ENCODE measurements around the gene UMPS.

Gene UMPS

DNA sequence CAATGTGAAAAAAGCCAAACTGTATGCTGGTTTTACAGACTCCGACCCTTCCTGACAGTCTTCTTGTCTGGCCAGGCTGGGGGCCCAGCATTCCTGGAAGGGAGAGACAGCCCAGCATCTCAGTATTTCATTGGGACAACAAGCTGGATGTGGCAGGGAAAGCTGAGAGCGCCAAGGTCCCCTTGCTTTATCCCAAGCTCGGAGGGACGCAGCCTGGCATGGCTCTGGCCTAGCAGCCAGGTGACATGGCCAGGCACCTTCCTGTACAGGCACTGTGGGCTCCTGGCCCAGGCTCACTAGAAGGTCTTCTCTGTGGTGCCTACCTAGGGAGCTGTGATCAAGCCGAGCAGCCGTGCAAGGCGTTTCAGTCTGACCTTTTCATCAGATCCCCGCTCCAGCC lies 33.0 kb downstream of the UMPS start:
- Mint-ChIP-seq H3K4me1 (ENCODE audit: low read depth) (peaks cover 3% of the 10 kb centered on the region), H3K4me3 (no peak overlapping the region)
- no peak for DNase-seq (ENCODE audit: low spot score)

DNA sequence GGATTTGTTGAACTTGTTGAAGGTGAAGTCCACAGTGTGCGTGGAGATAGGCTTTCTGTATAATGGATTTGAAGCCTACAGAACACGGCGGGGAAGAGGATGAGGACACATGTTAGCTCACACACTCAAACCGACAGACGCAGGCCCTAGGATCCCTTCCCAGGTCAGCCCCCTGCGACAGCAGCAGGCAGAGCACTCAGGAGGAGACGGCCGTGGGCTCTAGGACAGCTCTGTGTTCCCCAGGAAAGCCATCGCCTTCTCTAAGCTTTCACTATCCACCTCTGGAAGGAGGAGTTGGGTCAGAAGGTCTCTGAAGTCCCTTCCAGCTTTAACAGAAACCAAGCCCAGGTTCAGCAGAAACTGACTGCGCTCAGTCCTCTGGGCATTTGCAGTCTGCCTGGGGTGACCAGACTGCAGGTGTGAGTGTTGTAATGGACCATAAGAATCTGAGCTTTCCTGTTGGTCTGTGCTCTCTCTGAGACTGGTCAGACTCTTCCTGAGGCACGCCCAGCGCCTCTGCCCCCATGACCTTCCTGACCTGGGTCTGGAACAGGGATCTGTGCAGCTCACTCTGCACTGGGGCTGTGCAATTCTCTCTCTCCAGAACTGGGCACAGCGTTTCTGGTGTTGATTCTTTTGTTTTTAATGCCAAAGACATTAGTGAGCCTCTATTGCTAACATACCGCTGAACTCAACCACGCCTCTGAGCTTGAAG lies 33.5 kb downstream of the UMPS start:
- Mint-ChIP-seq H3K27ac (no peak overlapping the region), H3K4me1 (ENCODE audit: low read depth) (peaks cover 3% of the 10 kb centered on the region), H3K9me3 (no peaks in the 10 kb centered on the region), H3K27me3 (ENCODE audit: low read depth) (no peaks in the 10 kb centered on the region), H3K4me3 (no peak overlapping the region), H3K36me3 (ENCODE audit: low read depth) (no peaks in the 10 kb centered on the region)
- no peak for DNase-seq (ENCODE audit: low spot score)

More for the DNA sequence above, 33.0 kb downstream of the UMPS start:
- Mint-ChIP-seq H3K36me3 (ENCODE audit: low read depth) (no peaks in the 10 kb centered on the region), H3K27ac (no peak overlapping the region), H3K27me3 (ENCODE audit: low read depth) (no peaks in the 10 kb centered on the region), H3K9me3 (no peaks in the 10 kb centered on the region)

- Mint-ChIP-seq H3K27ac (no peak overlapping the region), H3K4me1 (ENCODE audit: low read depth) (peaks cover 3% of the 10 kb centered on the region)
- no peak for DNase-seq (ENCODE audit: low spot score)
Observed at GRCh38 chr3:124764746-124765145, 34.5 kb downstream of the UMPS start.

GRCh38 chr3:124765197-124765840 lies 35.1 kb downstream of the UMPS start:
- Mint-ChIP-seq H3K27ac (no peak overlapping the region), H3K27me3 (ENCODE audit: low read depth) (peaks cover 3% of the 10 kb centered on the region), H3K36me3 (ENCODE audit: low read depth) (no peaks in the 10 kb centered on the region), H3K9me3 (no peaks in the 10 kb centered on the region), H3K4me3 (no peak overlapping the region), H3K4me1 (ENCODE audit: low read depth) (peaks cover 3% of the 10 kb centered on the region)
- no peak for DNase-seq (ENCODE audit: low spot score)

More at GRCh38 chr3:124764746-124765145, 34.5 kb downstream of the UMPS start:
- Mint-ChIP-seq H3K27me3 (ENCODE audit: low read depth) (peaks cover under 1% of the 10 kb centered on the region), H3K4me3 (no peak overlapping the region), H3K9me3 (no peaks in the 10 kb centered on the region), H3K36me3 (ENCODE audit: low read depth) (no peaks in the 10 kb centered on the region)

DNA sequence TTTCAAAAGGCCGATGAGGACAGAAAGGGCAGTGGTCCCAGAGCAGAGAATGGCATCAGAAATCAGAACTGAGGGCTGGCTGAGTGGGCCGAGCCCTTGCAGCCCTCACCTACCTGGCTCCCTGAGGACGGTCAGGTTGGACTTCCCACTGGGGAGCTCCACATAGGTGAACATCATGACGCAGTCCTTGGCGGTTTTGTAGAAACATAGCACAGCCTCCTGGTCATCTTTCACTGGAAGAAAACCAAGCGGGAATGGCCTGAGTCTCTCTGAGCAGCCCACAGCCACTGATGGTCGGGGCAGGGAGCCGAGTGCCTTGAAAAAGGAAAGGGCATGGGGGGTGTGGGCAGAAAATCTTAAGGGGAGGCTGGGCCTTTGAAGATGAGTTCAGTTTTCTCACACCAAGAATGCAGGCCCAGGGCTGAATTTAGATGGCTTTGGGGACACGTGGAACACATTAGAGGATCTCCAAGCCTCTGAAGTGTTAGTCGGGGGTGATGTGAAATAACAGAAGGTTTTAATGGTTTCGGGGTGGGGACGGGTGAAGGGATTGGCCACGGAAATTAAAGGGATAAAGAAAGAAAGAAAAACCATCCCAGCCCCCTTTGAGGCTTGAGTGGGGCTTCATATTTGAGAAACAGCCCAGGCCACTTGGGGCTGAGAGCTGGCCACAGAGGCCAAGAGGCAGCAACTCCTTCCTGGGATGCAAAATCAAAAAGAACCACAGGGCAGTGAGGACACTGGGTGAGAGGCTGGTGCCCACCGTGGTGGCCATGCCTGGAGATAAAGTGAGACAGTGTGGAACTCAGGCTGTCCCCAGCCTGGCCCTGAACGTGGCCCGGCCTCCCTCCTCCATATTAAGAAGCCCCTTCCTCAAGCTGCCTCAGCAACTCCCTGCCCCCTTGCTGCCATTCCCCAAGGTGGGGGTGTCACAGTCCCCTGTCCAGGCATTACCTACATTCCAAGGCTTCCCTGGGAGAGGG lies 36.2 kb downstream of the UMPS start:
- Mint-ChIP-seq H3K36me3 (ENCODE audit: low read depth) (no peaks in the 10 kb centered on the region), H3K27me3 (ENCODE audit: low read depth) (peaks cover 9% of the 10 kb centered on the region), H3K27ac (no peak overlapping the region), H3K4me1 (ENCODE audit: low read depth) (peaks cover under 1% of the 10 kb centered on the region), H3K4me3 (no peak overlapping the region), H3K9me3 (no peaks in the 10 kb centered on the region)
- no peak for DNase-seq (ENCODE audit: low spot score)

DNA sequence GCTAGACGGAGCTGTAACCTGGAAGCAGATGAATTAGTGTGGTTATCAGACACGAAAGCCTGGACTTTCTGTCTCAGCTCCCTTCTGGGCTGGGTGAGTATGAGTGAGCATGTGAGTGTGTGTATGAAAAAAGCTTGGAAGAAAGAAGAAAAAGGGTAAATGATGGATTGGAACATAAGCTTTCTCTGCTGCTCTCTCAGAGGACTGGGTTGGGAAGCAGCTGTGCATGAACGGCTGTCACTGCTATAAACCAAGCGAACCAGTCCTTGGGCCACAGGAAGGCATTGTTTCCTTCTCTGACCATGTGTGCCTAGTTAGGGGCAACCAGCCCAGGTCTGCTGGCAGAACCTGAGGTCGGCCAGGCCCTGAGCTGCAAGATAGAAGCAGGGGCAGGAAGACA lies 37.0 kb downstream of the UMPS start:
- Mint-ChIP-seq H3K4me3 (no peak overlapping the region), H3K4me1 (ENCODE audit: low read depth) (no peaks in the 10 kb centered on the region), H3K27ac (no peak overlapping the region), H3K27me3 (ENCODE audit: low read depth) (peaks cover 15% of the 10 kb centered on the region), H3K9me3 (no peaks in the 10 kb centered on the region), H3K36me3 (ENCODE audit: low read depth) (no peaks in the 10 kb centered on the region)
- no peak for DNase-seq (ENCODE audit: low spot score)

- Mint-ChIP-seq H3K27ac (no peak overlapping the region), H3K36me3 (ENCODE audit: low read depth) (no peaks in the 10 kb centered on the region), H3K4me1 (ENCODE audit: low read depth) (no peaks in the 10 kb centered on the region), H3K4me3 (no peak overlapping the region), H3K27me3 (ENCODE audit: low read depth) (peaks cover 18% of the 10 kb centered on the region), H3K9me3 (no peaks in the 10 kb centered on the region)
- no peak for DNase-seq (ENCODE audit: low spot score)
Observed at GRCh38 chr3:124767691-124768090, 37.4 kb downstream of the UMPS start.

- Mint-ChIP-seq H3K27ac (no peak overlapping the region), H3K36me3 (ENCODE audit: low read depth) (no peaks in the 10 kb centered on the region), H3K4me3 (no peak overlapping the region), H3K27me3 (ENCODE audit: low read depth) (peaks cover 23% of the 10 kb centered on the region), H3K9me3 (no peaks in the 10 kb centered on the region), H3K4me1 (ENCODE audit: low read depth) (no peaks in the 10 kb centered on the region)
- DNase-seq (ENCODE audit: low spot score) = no peak
Observed at GRCh38 chr3:124768812-124769211, 38.6 kb downstream of the UMPS start.

DNA sequence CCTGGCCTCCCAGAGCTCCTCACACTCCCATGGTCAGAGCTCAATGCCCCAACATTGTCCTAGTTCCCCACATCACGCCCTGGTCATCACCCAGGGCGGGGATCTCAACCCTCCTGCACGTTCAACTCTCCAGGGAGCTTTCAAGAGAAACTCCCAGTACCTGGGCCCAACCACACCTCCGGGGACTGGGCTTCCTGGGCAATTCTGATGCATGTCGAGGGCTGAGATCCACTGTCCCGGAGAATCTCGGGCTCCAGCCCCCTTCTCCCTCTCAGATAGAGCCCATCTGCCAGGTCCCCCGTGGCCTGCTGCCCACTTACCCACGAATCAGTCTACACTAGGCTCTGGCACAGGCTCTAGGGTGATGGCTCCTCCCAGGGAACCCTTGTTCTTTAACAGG lies 39.2 kb downstream of the UMPS start:
- Mint-ChIP-seq H3K27ac (no peak overlapping the region), H3K9me3 (no peaks in the 10 kb centered on the region), H3K27me3 (ENCODE audit: low read depth) (peaks cover 23% of the 10 kb centered on the region), H3K4me3 (no peak overlapping the region), H3K4me1 (ENCODE audit: low read depth) (no peaks in the 10 kb centered on the region), H3K36me3 (ENCODE audit: low read depth) (no peaks in the 10 kb centered on the region)
- DNase-seq (ENCODE audit: low spot score) = no peak

- H3K27me3 Mint-ChIP-seq (ENCODE audit: low read depth) = peaks cover 23% of the 10 kb centered on the region
- no peak overlapping the region for H3K27ac Mint-ChIP-seq
- H3K4me1 Mint-ChIP-seq (ENCODE audit: low read depth) = no peaks in the 10 kb centered on the region
- no peaks in the 10 kb centered on the region for H3K9me3 Mint-ChIP-seq
- no peak overlapping the region for H3K4me3 Mint-ChIP-seq
- no peaks in the 10 kb centered on the region for H3K36me3 Mint-ChIP-seq (ENCODE audit: low read depth)
- DNase-seq (ENCODE audit: low spot score) = no peak
Observed at GRCh38 chr3:124770336-124771082, 40.3 kb downstream of the UMPS start.

DNA sequence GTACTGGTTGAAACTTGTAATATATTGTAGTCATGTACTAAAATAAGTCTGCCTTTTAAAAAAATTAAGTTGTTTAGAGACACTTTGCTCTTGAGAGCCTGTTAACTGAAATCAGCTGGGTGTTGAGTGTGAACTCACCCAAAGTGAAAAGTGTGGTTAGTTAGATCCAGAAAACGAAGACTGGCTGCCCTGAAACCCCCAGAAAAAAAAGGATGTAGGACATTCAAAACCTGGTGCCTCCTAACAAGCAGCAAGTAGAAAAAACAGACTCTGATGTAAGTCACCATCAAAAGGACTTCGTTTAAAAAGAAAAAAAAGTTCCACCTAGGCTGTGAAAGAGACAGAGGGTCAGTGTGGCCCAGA lies 40.8 kb downstream of the UMPS start:
- DNase-seq (ENCODE audit: low spot score) = no peak
- no peaks in the 10 kb centered on the region for H3K36me3 Mint-ChIP-seq (ENCODE audit: low read depth)
- H3K27ac Mint-ChIP-seq = no peak overlapping the region
- H3K4me1 Mint-ChIP-seq (ENCODE audit: low read depth) = no peaks in the 10 kb centered on the region
- H3K4me3 Mint-ChIP-seq = no peak overlapping the region
- H3K9me3 Mint-ChIP-seq = no peaks in the 10 kb centered on the region
- peaks cover 23% of the 10 kb centered on the region for H3K27me3 Mint-ChIP-seq (ENCODE audit: low read depth)

GRCh38 chr3:124772081-124772831 lies 42.0 kb downstream of the UMPS start:
- H3K4me3 Mint-ChIP-seq = no peak overlapping the region

More at GRCh38 chr3:124772081-124772831, 42.0 kb downstream of the UMPS start:
- Mint-ChIP-seq H3K27me3 (ENCODE audit: low read depth) (peaks cover 23% of the 10 kb centered on the region), H3K9me3 (no peaks in the 10 kb centered on the region), H3K36me3 (ENCODE audit: low read depth) (no peaks in the 10 kb centered on the region), H3K4me1 (ENCODE audit: low read depth) (no peaks in the 10 kb centered on the region), H3K27ac (no peak overlapping the region)
- DNase-seq (ENCODE audit: low spot score) = no peak
